H1 (cell line): Measurements from ENCODE around the gene G6PC3. TPM values are rescaled to one million over a fixed set of nuclear protein-coding genes. Genes with fewer than 3 reads are reported as not detected.

Experiments used
- BCL11A ChIP-seq, 2 experiments: IDR thresholded peaks; one replicate each; pipeline ENCODE4 v1.6.1; 2011; ENCODE audit warnings: low read depth in 2 of 2, low read length in 2 of 2, mild to moderate bottlenecking in 2 of 2
- CBX5 ChIP-seq: fragments of 300-800, 300-1000 bp; sonication (generic); IDR thresholded peaks from 2 replicates; pipeline ENCODE4 v1.7.1; 2016; ENCODE audit warnings: antibody characterized with exemption, low read length, low read depth
- EGR1 ChIP-seq: IDR thresholded peaks from 2 replicates; pipeline ENCODE4 v1.6.1; 2011; ENCODE audit warnings: low read depth, low read length, borderline replicate concordance
- FOSL1 ChIP-seq: IDR thresholded peaks from 2 replicates; pipeline ENCODE4 v1.6.1; 2011; ENCODE audit warnings: mild to moderate bottlenecking, low read depth, low read length, moderate library complexity; ENCODE audit not compliant: insufficient read depth
- JUND ChIP-seq: IDR thresholded peaks from 2 replicates; pipeline ENCODE4 v1.6.1; 2011; ENCODE audit warnings: mild to moderate bottlenecking, improper control_type of control experiment, low read length
- KDM4A ChIP-seq: IDR thresholded peaks from one replicate; pipeline ENCODE4 v1.7.1; 2012; ENCODE audit warnings: low read depth, mild to moderate bottlenecking, moderate library complexity, low read length, inconsistent platforms; ENCODE audit not compliant: severe bottlenecking
- POU5F1 ChIP-seq: IDR thresholded peaks from 2 replicates; pipeline ENCODE4 v1.6.1; 2011; ENCODE audit warnings: low read depth, mild to moderate bottlenecking, low read length, moderate library complexity
- SIN3A ChIP-seq, 2 experiments: IDR thresholded peaks in 1 of 2; conservative IDR thresholded peaks in 1 of 2; 2 replicates each; pipeline ENCODE4 v1.6.1; 2011 to 2012; ENCODE audit warnings: low read length in 2 of 2, improper control_type of control experiment in 1 of 2, low read depth in 1 of 2, mild to moderate bottlenecking in 1 of 2
- SP4 ChIP-seq: IDR thresholded peaks from 2 replicates; pipeline ENCODE4 v1.6.1; 2012; ENCODE audit warnings: low read length, inconsistent platforms
- polyA plus RNA-seq, 7 experiments: library from polyadenylated mRNA; depleted of rRNA in 3 of 7; stranded (reverse) in 5 of 7; unstranded in 2 of 7; fragments of >200 nt in 5 of 7; fragments of 200-250 nt in 2 of 7; gene quantifications; 1 replicate in 5 of 7; 2 replicates in 1 of 7; 4 replicates in 1 of 7; pipeline versions ENCODE4 v1.2.1 to v1.2.3, GENCODE V29; 2011 to 2013; ENCODE audit warnings: missing spikeins in 2 of 7, mixed read lengths in 2 of 7
- total RNA-seq: library from RNA; stranded (reverse); fragmentation: NEBNext Ultra II Directional; extraction: Animal tissue kit (Norgen Biotek cat#: 25700); gene quantifications from 2 replicates; pipeline ENCODE4 v1.2.1, GENCODE V29; 2021

The G6PC3 gene
- total and polyA plus RNA-seq, 2 of the 8 experiments (the other 6 are each of a cell fraction or from before 2014, with no cell fraction given) = 104 to 343 TPM

GRCh38 chr17:44022246-44022645 lies 48.3 kb upstream of the G6PC3 start (continued):
- no peak for TF ChIP-seq KDM4A
- no peak for TF ChIP-seq BCL11A (IDR thresholded peaks at IDR 0.05; ENCODE audit: low read depth in 2 of 2, low read length in 2 of 2)
- no peak for TF ChIP-seq POU5F1
- TF ChIP-seq CBX5 = no peak
- no peak for TF ChIP-seq JUND
- TF ChIP-seq EGR1 = no peak
- TF ChIP-seq SIN3A (conservative IDR thresholded peaks at IDR 0.05 in 1 of 2, IDR thresholded peaks at IDR 0.05 in 1 of 2; ENCODE audit: low read depth in 1 of 2, low read length in 2 of 2) = no peak
- TF ChIP-seq FOSL1 = no peak
- no peak for TF ChIP-seq SP4
